ENCODE measurements around the gene INPP4B.

INPP4B gene

GRCh38 chr4:142278663-142279062 is 567.4 kb downstream of the INPP4B start:
- Histone ChIP-seq H3K4me3 (ENCODE audit: low read depth in 1 of 2, low read length in 2 of 2) (no peak overlapping the region), H3K27ac (ENCODE audit: low read length) (no peak overlapping the region), H3K36me3 (ENCODE audit: insufficient read depth, low read length) (no peaks in the 10 kb centered on the region), H3K4me2 (ENCODE audit: insufficient read depth, low read length) (no peak overlapping the region), H3K27me3 (ENCODE audit: insufficient read depth, low read length, poor library complexity) (no peaks in the 10 kb centered on the region), H2AFZ (ENCODE audit: low read depth, low read length) (no peak overlapping the region), H3K79me2 (ENCODE audit: insufficient read depth, low read length) (no peaks in the 10 kb centered on the region), H4K20me1 (ENCODE audit: insufficient read depth, low read length) (no peaks in the 10 kb centered on the region), H3K9ac (ENCODE audit: low read depth, low read length) (no peak overlapping the region), H3K9me3 (ENCODE audit: insufficient read depth, low read length, severe bottlenecking) (no peaks in the 10 kb centered on the region), H3K4me1 (ENCODE audit: insufficient read depth, low read length) (no peaks in the 10 kb centered on the region)
- TF ChIP-seq CTCF (IDR thresholded peaks at IDR 0.05; ENCODE audit: borderline replicate concordance, extremely low read depth, low read length, poor library complexity, severe bottlenecking) = no peak
- TF ChIP-seq EZH2 (IDR thresholded peaks at IDR 0.05; ENCODE audit: borderline replicate concordance, low read depth, low read length, severe bottlenecking) = no peak
- DNase-seq (no peak), ATAC-seq (ENCODE audit: insufficient read depth, low read depth) (no peak)

- H3K9ac ChIP-seq (ENCODE audit: low read depth, low read length) = no peak overlapping the region
- H3K36me3 ChIP-seq (ENCODE audit: insufficient read depth, low read length) = no peaks in the 10 kb centered on the region
- H3K27me3 ChIP-seq (ENCODE audit: insufficient read depth, low read length, poor library complexity) = no peaks in the 10 kb centered on the region
- H4K20me1 ChIP-seq (ENCODE audit: insufficient read depth, low read length) = no peaks in the 10 kb centered on the region
- no peaks in the 10 kb centered on the region for H3K79me2 ChIP-seq (ENCODE audit: insufficient read depth, low read length)
- TF ChIP-seq EZH2 (IDR thresholded peaks at IDR 0.05; ENCODE audit: borderline replicate concordance, low read depth, low read length, severe bottlenecking) (no peak), CTCF (IDR thresholded peaks at IDR 0.05; ENCODE audit: borderline replicate concordance, extremely low read depth, low read length, poor library complexity, severe bottlenecking) (no peak)
- H3K4me1 ChIP-seq (ENCODE audit: insufficient read depth, low read length) = no peaks in the 10 kb centered on the region
- no peak overlapping the region for H3K27ac ChIP-seq (ENCODE audit: low read length)
- no peak overlapping the region for H3K4me3 ChIP-seq (ENCODE audit: low read depth in 1 of 2, low read length in 2 of 2)
- no peak overlapping the region for H3K4me2 ChIP-seq (ENCODE audit: insufficient read depth, low read length)
- H3K9me3 ChIP-seq (ENCODE audit: insufficient read depth, low read length, severe bottlenecking) = no peaks in the 10 kb centered on the region
- H2AFZ ChIP-seq (ENCODE audit: low read depth, low read length) = no peak overlapping the region
- ATAC-seq (ENCODE audit: insufficient read depth, low read depth) (no peak), DNase-seq (no peak)
Measured at GRCh38 chr4:142278171-142278570, 567.9 kb downstream of the INPP4B start.

GRCh38 chr4:142274137-142274536 is 572.0 kb downstream of the INPP4B start:
- no peak overlapping the region for H3K27ac ChIP-seq (ENCODE audit: low read length)
- H3K79me2 ChIP-seq (ENCODE audit: insufficient read depth, low read length) = no peaks in the 10 kb centered on the region
- no peaks in the 10 kb centered on the region for H3K27me3 ChIP-seq (ENCODE audit: insufficient read depth, low read length, poor library complexity)
- no peak for ATAC-seq (ENCODE audit: insufficient read depth, low read depth)
- H3K4me3 ChIP-seq (ENCODE audit: low read depth in 1 of 2, low read length in 2 of 2) = no peak overlapping the region
- no peak overlapping the region for H2AFZ ChIP-seq (ENCODE audit: low read depth, low read length)
- H3K4me2 ChIP-seq (ENCODE audit: insufficient read depth, low read length) = no peak overlapping the region
- H3K4me1 ChIP-seq (ENCODE audit: insufficient read depth, low read length) = no peaks in the 10 kb centered on the region
- no peaks in the 10 kb centered on the region for H4K20me1 ChIP-seq (ENCODE audit: insufficient read depth, low read length)
- H3K9ac ChIP-seq (ENCODE audit: low read depth, low read length) = no peak overlapping the region
- H3K9me3 ChIP-seq (ENCODE audit: insufficient read depth, low read length, severe bottlenecking) = no peaks in the 10 kb centered on the region
- H3K36me3 ChIP-seq (ENCODE audit: insufficient read depth, low read length) = no peaks in the 10 kb centered on the region
- no peak for DNase-seq
- no peak for TF ChIP-seq EZH2 (IDR thresholded peaks at IDR 0.05; ENCODE audit: borderline replicate concordance, low read depth, low read length, severe bottlenecking)
- TF ChIP-seq CTCF (IDR thresholded peaks at IDR 0.05; ENCODE audit: borderline replicate concordance, extremely low read depth, low read length, poor library complexity, severe bottlenecking) = no peak

- Histone ChIP-seq H3K4me3 (ENCODE audit: low read depth in 1 of 2, low read length in 2 of 2) (no peak overlapping the region), H3K36me3 (ENCODE audit: insufficient read depth, low read length) (no peaks in the 10 kb centered on the region), H3K79me2 (ENCODE audit: insufficient read depth, low read length) (no peaks in the 10 kb centered on the region), H4K20me1 (ENCODE audit: insufficient read depth, low read length) (no peaks in the 10 kb centered on the region), H3K27ac (ENCODE audit: low read length) (no peak overlapping the region), H2AFZ (ENCODE audit: low read depth, low read length) (no peak overlapping the region), H3K9me3 (ENCODE audit: insufficient read depth, low read length, severe bottlenecking) (no peaks in the 10 kb centered on the region), H3K27me3 (ENCODE audit: insufficient read depth, low read length, poor library complexity) (no peaks in the 10 kb centered on the region), H3K9ac (ENCODE audit: low read depth, low read length) (no peak overlapping the region), H3K4me2 (ENCODE audit: insufficient read depth, low read length) (no peak overlapping the region), H3K4me1 (ENCODE audit: insufficient read depth, low read length) (no peaks in the 10 kb centered on the region)
- TF ChIP-seq CTCF (IDR thresholded peaks at IDR 0.05; ENCODE audit: borderline replicate concordance, extremely low read depth, low read length, poor library complexity, severe bottlenecking) = no peak
- TF ChIP-seq EZH2 (IDR thresholded peaks at IDR 0.05; ENCODE audit: borderline replicate concordance, low read depth, low read length, severe bottlenecking) = no peak
- no peak for ATAC-seq (ENCODE audit: insufficient read depth, low read depth)
- DNase-seq = no peak
Measured at GRCh38 chr4:142272452-142272851, 573.6 kb downstream of the INPP4B start.

Data from DND-41 (cell line).